ENCODE results near the gene TCERG1L.

TCERG1L gene

GRCh38 chr10:131124945-131125344, 186.6 kb downstream of the TCERG1L start:
- no peak for DNase-seq (ENCODE audit: low spot score)

GRCh38 chr10:131123496-131123895, 188.0 kb downstream of the TCERG1L start:
- DNase-seq (ENCODE audit: low spot score): no peak

- DNase-seq (ENCODE audit: low spot score): no peak
Observed at GRCh38 chr10:131121511-131122035, 189.9 kb downstream of the TCERG1L start.

GRCh38 chr10:131119626-131120355, 191.7 kb downstream of the TCERG1L start:
- no peak for DNase-seq (ENCODE audit: low spot score)

- DNase-seq (ENCODE audit: low spot score): no peak
Observed at GRCh38 chr10:131117416-131118212, 193.9 kb downstream of the TCERG1L start.

- no peak for DNase-seq (ENCODE audit: low spot score)
Observed at GRCh38 chr10:131116991-131117375, 194.5 kb downstream of the TCERG1L start.

- DNase-seq (ENCODE audit: low spot score): no peak
Observed at GRCh38 chr10:131116216-131116990, 195.1 kb downstream of the TCERG1L start.

- no peak for DNase-seq (ENCODE audit: low spot score)
Observed at GRCh38 chr10:131115801-131116200, 195.7 kb downstream of the TCERG1L start.

- DNase-seq (ENCODE audit: low spot score): no peak
Observed at GRCh38 chr10:131115321-131115720, 196.2 kb downstream of the TCERG1L start.

GRCh38 chr10:131114846-131115245, 196.7 kb downstream of the TCERG1L start:
- no peak for DNase-seq (ENCODE audit: low spot score)

- DNase-seq (ENCODE audit: low spot score): no peak
Observed at GRCh38 chr10:131113709-131114291, 197.7 kb downstream of the TCERG1L start.

GRCh38 chr10:131113165-131113564, 198.4 kb downstream of the TCERG1L start:
- no peak for DNase-seq (ENCODE audit: low spot score)

GRCh38 chr10:131112691-131113090, 198.8 kb downstream of the TCERG1L start:
- no peak for DNase-seq (ENCODE audit: low spot score)

- no peak for DNase-seq (ENCODE audit: low spot score)
Observed at GRCh38 chr10:131111471-131112080, 199.9 kb downstream of the TCERG1L start.

GRCh38 chr10:131111007-131111406, 200.5 kb downstream of the TCERG1L start:
- DNase-seq (ENCODE audit: low spot score): no peak

GRCh38 chr10:131110241-131110783, 201.2 kb downstream of the TCERG1L start:
- DNase-seq (ENCODE audit: low spot score): no peak

- peak; percentile 88 for DNase-seq (ENCODE audit: low spot score)
Observed at GRCh38 chr10:131109726-131110125, 201.8 kb downstream of the TCERG1L start.

- DNase-seq (ENCODE audit: low spot score): no peak
Observed at GRCh38 chr10:131109291-131109690, 202.2 kb downstream of the TCERG1L start.

GRCh38 chr10:131107970-131108369, 203.6 kb downstream of the TCERG1L start:
- DNase-seq (ENCODE audit: low spot score): no peak

- peak; percentile 84 for DNase-seq (ENCODE audit: low spot score)
Observed at GRCh38 chr10:131102676-131103075, 208.8 kb downstream of the TCERG1L start.

GRCh38 chr10:131102147-131102546, 209.4 kb downstream of the TCERG1L start:
- no peak for DNase-seq (ENCODE audit: low spot score)

Data from cerebellar cortex (tissue), 1 donor.